ENCODE results near the gene SMLR1. TPM values are rescaled to one million over a fixed set of nuclear protein-coding genes. Genes with fewer than 3 reads are reported as not detected.

SMLR1 gene
- total RNA-seq, 1 donor from 2014 or later: not detected

GRCh38 chr6:130822736-130823135, 4.5 kb upstream of the SMLR1 start:
- Histone ChIP-seq H3K27me3 (no peaks in the 10 kb centered on the region), H3K9me3 (no peaks in the 10 kb centered on the region), H3K36me3 (no peaks in the 10 kb centered on the region), H3K4me1 (no peaks in the 10 kb centered on the region), H3K27ac (no peak overlapping the region), H3K4me3 (no peak overlapping the region)
- TF ChIP-seq POLR2AphosphoS5 (IDR thresholded peaks at IDR 0.05; ENCODE audit: insufficient read depth in 1 of 2, low read depth in 1 of 2): no peak
- TF ChIP-seq CTCF (IDR thresholded peaks at IDR 0.05): no peak
- TF ChIP-seq POLR2A (IDR thresholded peaks at IDR 0.05): no peak
- DNase-seq (ENCODE audit: extremely low spot score in 2 of 2): no peak
- intact Hi-C loops (cut with DNase I): no loop called here

- no peak for DNase-seq (ENCODE audit: extremely low spot score in 2 of 2)
- no peak for TF ChIP-seq CTCF (IDR thresholded peaks at IDR 0.05)
- TF ChIP-seq POLR2A (IDR thresholded peaks at IDR 0.05): no peak
- TF ChIP-seq POLR2AphosphoS5 (IDR thresholded peaks at IDR 0.05; ENCODE audit: insufficient read depth in 1 of 2, low read depth in 1 of 2): no peak
- H3K9me3 ChIP-seq: no peaks in the 10 kb centered on the region
- no peak overlapping the region for H3K27ac ChIP-seq
- no peaks in the 10 kb centered on the region for H3K27me3 ChIP-seq
- no peaks in the 10 kb centered on the region for H3K4me1 ChIP-seq
- no peak overlapping the region for H3K4me3 ChIP-seq
- intact Hi-C loops (cut with DNase I): no loop called here
- no peaks in the 10 kb centered on the region for H3K36me3 ChIP-seq
Observed at GRCh38 chr6:130824978-130825694, 2.1 kb upstream of the SMLR1 start.

- H3K4me1 ChIP-seq: no peaks in the 10 kb centered on the region
- H3K9me3 ChIP-seq: no peaks in the 10 kb centered on the region
- H3K4me3 ChIP-seq: no peak overlapping the region
- TF ChIP-seq POLR2A (IDR thresholded peaks at IDR 0.05): no peak
- no peak for TF ChIP-seq POLR2AphosphoS5 (IDR thresholded peaks at IDR 0.05; ENCODE audit: insufficient read depth in 1 of 2, low read depth in 1 of 2)
- no peak for TF ChIP-seq CTCF (IDR thresholded peaks at IDR 0.05)
- H3K36me3 ChIP-seq: no peaks in the 10 kb centered on the region
- H3K27me3 ChIP-seq: no peaks in the 10 kb centered on the region
- H3K27ac ChIP-seq: no peak overlapping the region
- no peak for DNase-seq (ENCODE audit: extremely low spot score in 2 of 2)
- intact Hi-C loops (cut with DNase I): no loop called here
Observed at GRCh38 chr6:130825772-130826441, 1.3 kb upstream of the SMLR1 start.

GRCh38 chr6:130826442-130827246, 562 bp upstream of the SMLR1 start:
- Histone ChIP-seq H3K4me3 (no peak overlapping the region), H3K27ac (no peak overlapping the region), H3K4me1 (no peaks in the 10 kb centered on the region), H3K9me3 (no peaks in the 10 kb centered on the region), H3K36me3 (no peaks in the 10 kb centered on the region), H3K27me3 (no peaks in the 10 kb centered on the region)
- DNase-seq (ENCODE audit: extremely low spot score in 2 of 2): no peak
- intact Hi-C loops (cut with DNase I): no loop called here
- no peak for TF ChIP-seq POLR2AphosphoS5 (IDR thresholded peaks at IDR 0.05; ENCODE audit: insufficient read depth in 1 of 2, low read depth in 1 of 2)
- TF ChIP-seq CTCF (IDR thresholded peaks at IDR 0.05): no peak
- no peak for TF ChIP-seq POLR2A (IDR thresholded peaks at IDR 0.05)
